Prostate gland (tissue), 2 donors: ENCODE measurements around the gene LIPE. TPM values are rescaled to one million over a fixed set of nuclear protein-coding genes. Genes with fewer than 3 reads are reported as not detected.

Experiments
- DNase-seq: peaks from one replicate; pipeline ENCODE4 v3.0.0-alpha.2; 2019; ENCODE audit warnings: low spot score
- H3K27ac ChIP-seq, 2 donors: fragments of 200-600 bp; sonication (generic); 2 replicates each; pipeline ENCODE4 v1.5.1; 2017 to 2019
- H3K27me3 ChIP-seq: fragments of 200-600 bp; sonication (generic); replicated peaks from 2 replicates; pipeline ENCODE4 v1.5.1; 2019; ENCODE audit not compliant: insufficient read depth
- H3K36me3 ChIP-seq, 2 donors: fragments of 200-600 bp; sonication (generic); 1 replicate in 1 of 2; 2 replicates in 1 of 2; pipeline versions ENCODE4 v1.5.1 to v1.8.1; 2017 to 2019
- H3K4me1 ChIP-seq: fragments of 200-600 bp; sonication (generic); replicated peaks from 2 replicates; pipeline ENCODE4 v1.5.1; 2019
- H3K4me3 ChIP-seq, 2 donors: fragments of 200-600 bp; sonication (generic); 2 replicates each; pipeline ENCODE4 v1.5.1; 2017 to 2019
- H3K9me3 ChIP-seq: fragments of 200-600 bp; sonication (generic); 2 replicates; pipeline ENCODE4 v1.5.1; 2017
- CTCF ChIP-seq, 4 experiments: fragments of 200-600 bp in 2 of 4; fragments of 450-650 bp in 2 of 4; sonication (generic) in 2 of 4; IDR thresholded peaks; 1 replicate in 3 of 4; 2 replicates in 1 of 4; pipeline ENCODE4 v1.5.1; 2016 to 2019; ENCODE audit warnings: antibody characterized with exemption in 4 of 4, mild to moderate bottlenecking in 2 of 4, moderate library complexity in 2 of 4
- POLR2A ChIP-seq: fragments of 450-650 bp; IDR thresholded peaks from one replicate; pipeline ENCODE4 v1.6.1; 2016; ENCODE audit warnings: antibody characterized with exemption, mild to moderate bottlenecking
- POLR2AphosphoS5 ChIP-seq: sonication (generic); formaldehyde crosslinking; IDR thresholded peaks from one replicate; pipeline ENCODE4 v1.6.1; 2017; ENCODE audit warnings: antibody characterized with exemption
- WGBS: methylation state at CpG from one replicate; pipeline ENCODE4 v1.1.5; 2018; 5-methylcytosine and 5-hydroxymethylcytosine counted together
- intact Hi-C: fragments of 100-400 bp; cut with DNase I; formaldehyde crosslinking; loops from one replicate; pipeline ENCODE4 v1.14.2; 2022
- total RNA-seq, 2 donors: library from RNA; depleted of rRNA; stranded (reverse); fragments of >200 nt; gene quantifications; one replicate each; pipeline ENCODE4 v1.1.0, GENCODE V29; 2016

The LIPE gene
- total RNA-seq, 2 donors from 2014 or later = 10.2 to 24.8 TPM

GRCh38 chr19:42366673-42367072 is 60.5 kb downstream of the LIPE start:
- no peak for DNase-seq
- no peaks in the 10 kb centered on the region for H3K36me3 ChIP-seq
- no peak for TF ChIP-seq CTCF (IDR thresholded peaks at IDR 0.05)
- no peak for TF ChIP-seq POLR2AphosphoS5
- no peak for TF ChIP-seq POLR2A
- H3K9me3 ChIP-seq = no peaks in the 10 kb centered on the region
- 65% methylated on average over 1 of the region's 1 CpG for WGBS
- intact Hi-C loops = no loop called here
- no peaks in the 10 kb centered on the region for H3K4me1 ChIP-seq
- H3K4me3 ChIP-seq = no peak overlapping the region
- H3K27ac ChIP-seq = no peak overlapping the region
- H3K27me3 ChIP-seq = no peaks in the 10 kb centered on the region

GRCh38 chr19:42363614-42364346 is 63.4 kb downstream of the LIPE start:
- intact Hi-C loops = no loop called here
- no peaks in the 10 kb centered on the region for H3K36me3 ChIP-seq
- no peak overlapping the region for H3K27ac ChIP-seq
- H3K9me3 ChIP-seq = no peaks in the 10 kb centered on the region
- no peaks in the 10 kb centered on the region for H3K4me1 ChIP-seq
- H3K27me3 ChIP-seq = no peaks in the 10 kb centered on the region
- TF ChIP-seq CTCF (IDR thresholded peaks at IDR 0.05) (no peak), POLR2A (no peak)
- WGBS = 83% methylated on average over 17 of the region's 17 CpGs
- H3K4me3 ChIP-seq = no peak overlapping the region
- DNase-seq = no peak

- intact Hi-C loops = no loop called here
- Histone ChIP-seq H3K36me3 (no peaks in the 10 kb centered on the region), H3K27me3 (no peaks in the 10 kb centered on the region), H3K27ac (no peak overlapping the region), H3K4me1 (no peaks in the 10 kb centered on the region), H3K9me3 (no peaks in the 10 kb centered on the region), H3K4me3 (no peak overlapping the region)
- no peak for DNase-seq
- TF ChIP-seq POLR2A (no peak), CTCF (IDR thresholded peaks at IDR 0.05) (no peak), POLR2AphosphoS5 (no peak)
- 94% methylated on average over 13 of the region's 13 CpGs for WGBS
Measured at GRCh38 chr19:42362891-42363440, 64.2 kb downstream of the LIPE start.

- WGBS = 87% methylated on average over 14 of the region's 14 CpGs
- no peak for TF ChIP-seq CTCF (IDR thresholded peaks at IDR 0.05)
- TF ChIP-seq POLR2A = no peak
- TF ChIP-seq POLR2AphosphoS5 = no peak
- intact Hi-C loops = no loop called here
- H3K27ac ChIP-seq = no peak overlapping the region
- H3K36me3 ChIP-seq = no peaks in the 10 kb centered on the region
- H3K27me3 ChIP-seq = no peaks in the 10 kb centered on the region
- H3K4me3 ChIP-seq = no peak overlapping the region
- H3K9me3 ChIP-seq = no peaks in the 10 kb centered on the region
- DNase-seq = no peak
- H3K4me1 ChIP-seq = no peaks in the 10 kb centered on the region
Measured at GRCh38 chr19:42362342-42362741, 64.8 kb downstream of the LIPE start.

- no peak overlapping the region for H3K27ac ChIP-seq
- peaks cover 0 to 2% of the 10 kb centered on the region in 2 donors for H3K36me3 ChIP-seq
- no peak for DNase-seq
- no peak for TF ChIP-seq POLR2A
- TF ChIP-seq POLR2AphosphoS5 = no peak
- no peak for TF ChIP-seq CTCF (IDR thresholded peaks at IDR 0.05)
- H3K4me1 ChIP-seq = no peaks in the 10 kb centered on the region
- no peaks in the 10 kb centered on the region for H3K27me3 ChIP-seq
- H3K4me3 ChIP-seq = no peak overlapping the region
- H3K9me3 ChIP-seq = no peaks in the 10 kb centered on the region
- 95% methylated on average over 7 of the region's 7 CpGs for WGBS
- intact Hi-C loops = no loop called here
Measured at GRCh38 chr19:42361545-42361910, 65.7 kb downstream of the LIPE start.
